Mesenchymal stem cell (in vitro differentiated cells and primary cell): ENCODE results near the gene MTUS2. TPM values are rescaled to one million over a fixed set of nuclear protein-coding genes. Genes with fewer than 3 reads are reported as not detected.
A peak's percentile ranks its signal among the peaks of the same experiment; 100 is the strongest.

Experiments
- DNase-seq: peaks from one replicate; pipeline ENCODE4 v3.0.0-alpha.2; 2013
- H2AFZ ChIP-seq: one replicate; pipeline ENCODE4 v1.6.1; 2013; ENCODE audit warnings: low read depth, mild to moderate bottlenecking, control low read depth, inconsistent platforms, low read length, moderate library complexity
- H2AK5ac ChIP-seq: 2 replicates; pipeline ENCODE4 v1.6.1; 2013; ENCODE audit warnings: low read length, moderate library complexity, mild to moderate bottlenecking, inconsistent platforms; ENCODE audit not compliant: severe bottlenecking
- H2BK120ac ChIP-seq: one replicate; pipeline ENCODE4 v1.6.1; 2013; ENCODE audit warnings: low read depth, mild to moderate bottlenecking, inconsistent platforms, low read length, moderate library complexity
- H2BK12ac ChIP-seq, 2 experiments: one replicate each; pipeline ENCODE4 v1.6.1; 2013; ENCODE audit warnings: inconsistent platforms in 2 of 2, low read length in 2 of 2, mild to moderate bottlenecking in 2 of 2, moderate library complexity in 2 of 2, control low read depth in 1 of 2
- H2BK15ac ChIP-seq: one replicate; pipeline ENCODE4 v1.6.1; 2013; ENCODE audit warnings: mild to moderate bottlenecking, low read depth, inconsistent platforms; ENCODE audit not compliant: poor library complexity, severe bottlenecking
- H2BK5ac ChIP-seq: 2 replicates; pipeline ENCODE4 v1.6.1; 2013; ENCODE audit warnings: low read depth, mild to moderate bottlenecking, low read length, control low read depth, inconsistent platforms; ENCODE audit not compliant: poor library complexity, severe bottlenecking
- H3K14ac ChIP-seq, 2 experiments: one replicate each; pipeline ENCODE4 v1.6.1; 2013; ENCODE audit warnings: inconsistent platforms in 2 of 2, low read length in 2 of 2, control low read depth in 1 of 2, mild to moderate bottlenecking in 1 of 2, moderate library complexity in 1 of 2
- H3K18ac ChIP-seq, 2 experiments: one replicate each; pipeline ENCODE4 v1.6.1; 2013; ENCODE audit warnings: inconsistent platforms in 2 of 2, low read length in 2 of 2, control low read depth in 1 of 2, low read depth in 1 of 2, mild to moderate bottlenecking in 1 of 2
- H3K23ac ChIP-seq, 2 experiments: one replicate each; pipeline ENCODE4 v1.6.1; 2013; ENCODE audit warnings: inconsistent platforms in 2 of 2, low read length in 2 of 2, mild to moderate bottlenecking in 2 of 2, moderate library complexity in 2 of 2, control low read depth in 1 of 2
- H3K27ac ChIP-seq: 2 replicates; pipeline ENCODE4 v1.5.1; 2013; ENCODE audit warnings: mild to moderate bottlenecking, moderate library complexity, low read length, control low read depth, inconsistent platforms; ENCODE audit not compliant: poor library complexity, severe bottlenecking
- H3K27me3 ChIP-seq, 2 experiments: 2 replicates each; pipeline versions ENCODE4 v1.6.1 to v1.7.0; 2013; ENCODE audit warnings: low read length in 2 of 2, mild to moderate bottlenecking in 2 of 2, moderate library complexity in 2 of 2, control low read depth in 1 of 2, inconsistent platforms in 1 of 2; ENCODE audit not compliant: control insufficient read depth in 1 of 2, insufficient read depth in 1 of 2
- H3K36me3 ChIP-seq, 2 experiments: 2 replicates each; pipeline versions ENCODE4 v1.6.1 to v1.7.0; 2013; ENCODE audit warnings: low read length in 2 of 2, control low read depth in 1 of 2, inconsistent platforms in 1 of 2, low read depth in 1 of 2, mild to moderate bottlenecking in 1 of 2; ENCODE audit not compliant: insufficient read depth in 2 of 2, control insufficient read depth in 1 of 2
- H3K4ac ChIP-seq, 2 experiments: one replicate each; pipeline ENCODE4 v1.6.1; 2013; ENCODE audit warnings: inconsistent platforms in 2 of 2, low read length in 2 of 2, mild to moderate bottlenecking in 2 of 2, moderate library complexity in 2 of 2, control low read depth in 1 of 2, low read depth in 1 of 2
- H3K4me1 ChIP-seq: 2 replicates; pipeline ENCODE4 v1.6.1; 2013; ENCODE audit warnings: low read depth, low read length, control low read depth; ENCODE audit not compliant: control insufficient read depth, insufficient read depth
- H3K4me2 ChIP-seq: 2 replicates; pipeline ENCODE4 v1.6.1; 2013; ENCODE audit warnings: low read length, mild to moderate bottlenecking, inconsistent platforms; ENCODE audit not compliant: poor library complexity, severe bottlenecking
- H3K4me3 ChIP-seq, 2 experiments: 2 replicates each; pipeline versions ENCODE4 v1.5.1 to v1.7.0; 2013; ENCODE audit warnings: low read length in 2 of 2, mild to moderate bottlenecking in 2 of 2, control low read depth in 1 of 2, low read depth in 1 of 2; ENCODE audit not compliant: insufficient read depth in 1 of 2
- H3K79me1 ChIP-seq: replicated peaks from 2 replicates; pipeline ENCODE4 v1.6.1; 2013; ENCODE audit warnings: mild to moderate bottlenecking, control low read depth, low read length, inconsistent platforms; ENCODE audit not compliant: poor library complexity, severe bottlenecking
- H3K9ac ChIP-seq: 2 replicates; pipeline ENCODE4 v1.7.0; 2013; ENCODE audit warnings: mild to moderate bottlenecking, low read length, moderate library complexity
- H3K9me3 ChIP-seq: 2 replicates; pipeline ENCODE4 v1.7.0; 2013; ENCODE audit warnings: mild to moderate bottlenecking, low read length; ENCODE audit not compliant: control insufficient read depth
- H4K8ac ChIP-seq: one replicate; pipeline ENCODE4 v1.6.1; 2013; ENCODE audit warnings: inconsistent platforms, mild to moderate bottlenecking, low read length, moderate library complexity
- H4K91ac ChIP-seq: one replicate; pipeline ENCODE4 v1.6.1; 2013; ENCODE audit warnings: mild to moderate bottlenecking, low read length, inconsistent platforms
- WGBS: methylation state at CpG from one replicate; pipeline ENCODE4 v1.1.7; 2013; ENCODE audit warnings: mixed read lengths; 5-methylcytosine and 5-hydroxymethylcytosine counted together
- small RNA-seq: library from polyadenylated mRNA; stranded (forward); fragments of <200 nt; extraction: miRNeasy Mini kit (QIAGEN cat#:217004); gene quantifications from one replicate; pipeline ENCODE3, GENCODE V24; 2013; ENCODE audit warnings: low read depth

Gene MTUS2

DNA sequence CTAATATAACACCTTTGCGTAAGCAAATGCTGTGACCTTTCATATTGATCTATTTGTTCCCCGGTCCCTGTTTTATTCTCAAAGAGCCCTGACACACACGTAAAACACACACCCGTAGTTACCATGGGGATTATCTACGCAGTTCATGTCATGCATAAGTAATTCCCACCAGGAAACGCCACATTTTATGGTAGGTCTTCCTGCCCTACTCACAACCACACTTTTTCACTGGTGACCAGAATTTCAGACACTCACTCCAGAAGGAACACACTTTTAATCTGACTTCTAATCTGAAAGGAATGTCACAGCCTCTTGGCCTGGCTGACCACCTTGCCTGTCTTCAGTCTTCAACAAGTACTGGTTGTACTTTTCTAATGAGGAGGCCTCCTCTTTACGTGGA, 728.6 kb downstream of the MTUS2 start:
- H2AK5ac ChIP-seq, result no peak overlapping the region

DNA sequence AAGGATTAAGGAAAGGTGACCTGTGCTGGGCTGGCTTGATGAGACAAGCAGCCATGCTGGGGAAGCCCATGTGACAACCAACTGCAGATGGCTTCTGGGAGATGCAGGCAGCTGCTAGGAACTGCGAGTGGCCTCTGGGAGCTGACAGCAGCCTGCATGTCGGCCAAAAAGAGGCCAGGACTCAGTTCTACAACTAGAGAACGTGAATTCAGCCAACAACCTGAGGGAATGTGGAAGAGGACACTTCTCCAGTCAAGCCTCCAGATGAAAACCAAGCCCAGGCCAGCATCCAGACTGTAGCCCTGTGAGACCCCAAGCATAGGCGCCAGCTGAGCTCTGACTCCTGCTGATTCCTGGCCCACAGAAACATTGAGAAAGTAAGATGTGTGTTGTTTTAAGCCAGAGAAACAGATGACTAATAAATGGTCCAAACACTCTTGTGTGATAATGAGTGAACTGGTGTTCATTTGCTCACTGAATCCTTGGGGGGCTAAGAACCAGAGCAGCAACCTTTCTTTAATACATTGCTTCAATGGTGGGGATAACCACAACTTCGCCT, 730.4 kb downstream of the MTUS2 start:
- no peak overlapping the region for H2BK12ac ChIP-seq
- H2AK5ac ChIP-seq, result no peak overlapping the region
- H3K18ac ChIP-seq, result no peak overlapping the region
- no peak overlapping the region for H3K9ac ChIP-seq
- H3K4ac ChIP-seq, result no peak overlapping the region
- H3K4me3 ChIP-seq, result no peak overlapping the region
- peaks cover 46% of the 10 kb centered on the region for H3K79me1 ChIP-seq
- H3K23ac ChIP-seq, result no peak overlapping the region
- H3K4me1 ChIP-seq, result peaks cover 3% of the 10 kb centered on the region
- no peak overlapping the region for H3K27ac ChIP-seq
- H3K9me3 ChIP-seq, result no peaks in the 10 kb centered on the region
- no peak overlapping the region for H2BK120ac ChIP-seq
- no peak overlapping the region for H2AFZ ChIP-seq
- H3K4me2 ChIP-seq, result no peak overlapping the region
- no peak overlapping the region for H4K91ac ChIP-seq
- no peak overlapping the region for H4K8ac ChIP-seq
- no peak overlapping the region for H2BK15ac ChIP-seq
- H2BK5ac ChIP-seq, result no peak overlapping the region
- no peak overlapping the region for H3K14ac ChIP-seq
- 97% methylated on average over 4 of the region's 5 CpGs for WGBS
- peaks cover 45 to 52% of the 10 kb centered on the region in 2 experiments for H3K36me3 ChIP-seq
- no peaks in the 10 kb centered on the region for H3K27me3 ChIP-seq
- no peak for DNase-seq

More for the DNA sequence above, 728.6 kb downstream of the MTUS2 start:
- Histone ChIP-seq H3K4ac (no peak overlapping the region), H3K9me3 (no peaks in the 10 kb centered on the region), H2AFZ (no peak overlapping the region), H3K4me3 (no peak overlapping the region), H3K9ac (no peak overlapping the region), H4K8ac (no peak overlapping the region), H3K79me1 (peaks cover 44% of the 10 kb centered on the region), H3K18ac (no peak overlapping the region), H3K27ac (no peak overlapping the region), H3K23ac (no peak overlapping the region), H3K4me2 (no peak overlapping the region), H4K91ac (no peak overlapping the region), H3K27me3 (no peaks in the 10 kb centered on the region), H3K4me1 (peaks cover 5% of the 10 kb centered on the region), H2BK15ac (no peak overlapping the region), H2BK120ac (no peak overlapping the region), H3K36me3 (peaks cover 48 to 51% of the 10 kb centered on the region in 2 experiments), H3K14ac (no peak overlapping the region), H2BK5ac (no peak overlapping the region), H2BK12ac (no peak overlapping the region)
- peak; percentile 72 for DNase-seq
- WGBS, result 57% methylated on average over 7 of the region's 7 CpGs

DNA sequence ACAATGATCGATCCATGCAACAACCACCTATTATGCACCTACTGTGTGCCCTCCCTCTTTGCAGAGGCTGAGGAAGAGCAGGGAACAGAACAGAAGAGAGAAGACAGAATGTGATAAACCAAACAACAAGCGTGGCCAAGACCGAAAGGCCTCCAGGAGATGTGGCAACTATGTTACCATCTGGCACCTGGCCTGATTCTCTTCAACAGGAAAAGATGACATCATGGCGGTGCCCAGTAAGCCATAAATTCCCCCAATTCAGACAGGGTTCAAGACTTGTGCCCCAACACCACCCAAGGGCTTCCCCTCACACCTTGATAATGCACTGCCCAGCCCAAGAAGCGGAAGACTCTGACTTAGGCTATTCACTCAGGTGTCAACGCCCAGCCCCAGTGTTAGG, 731.1 kb downstream of the MTUS2 start:
- no peak overlapping the region for H3K23ac ChIP-seq
- 91% methylated on average over 6 of the region's 6 CpGs for WGBS
- H2AK5ac ChIP-seq, result no peak overlapping the region
- H3K36me3 ChIP-seq, result peaks cover 41 to 52% of the 10 kb centered on the region in 2 experiments
- no peak overlapping the region for H4K91ac ChIP-seq
- no peak overlapping the region for H3K4me2 ChIP-seq
- H2BK120ac ChIP-seq, result no peak overlapping the region
- H2BK5ac ChIP-seq, result no peak overlapping the region
- H3K27ac ChIP-seq, result no peak overlapping the region
- no peak overlapping the region for H4K8ac ChIP-seq
- no peaks in the 10 kb centered on the region for H3K9me3 ChIP-seq
- H3K4me1 ChIP-seq, result no peaks in the 10 kb centered on the region
- H3K27me3 ChIP-seq, result no peaks in the 10 kb centered on the region
- no peak overlapping the region for H3K9ac ChIP-seq
- H3K4me3 ChIP-seq, result no peak overlapping the region
- H3K79me1 ChIP-seq, result peaks cover 45% of the 10 kb centered on the region
- no peak for DNase-seq
- H3K18ac ChIP-seq, result no peak overlapping the region
- no peak overlapping the region for H3K14ac ChIP-seq
- no peak overlapping the region for H2AFZ ChIP-seq
- no peak overlapping the region for H3K4ac ChIP-seq
- no peak overlapping the region for H2BK15ac ChIP-seq
- H2BK12ac ChIP-seq, result no peak overlapping the region

Small RNAs within 50 kb of the gene (small RNA-seq; reads per million reads assigned to genes)
- gene AL359741.1, result not detected
